Vagina (tissue), 2 donors: ENCODE measurements around the gene NFKBIZ. TPM values are rescaled to one million over a fixed set of nuclear protein-coding genes. Genes with fewer than 3 reads are reported as not detected.

ENCODE experiments used
- DNase-seq, 2 donors: peaks; one replicate each; pipeline ENCODE4 v3.0.0-alpha.2; 2017; ENCODE audit errors: extremely low spot score in 2 of 2
- H3K27ac ChIP-seq: fragments of 200-600 bp; sonication (generic); one replicate; pipeline ENCODE4 v1.5.1; 2019
- H3K27me3 ChIP-seq: fragments of 200-600 bp; sonication (generic); one replicate; pipeline ENCODE4 v1.5.1; 2019
- H3K36me3 ChIP-seq, 2 donors: fragments of 200-600 bp; sonication (generic); one replicate each; pipeline ENCODE4 v1.5.1; 2017 to 2019
- H3K4me1 ChIP-seq: fragments of 200-600 bp; sonication (generic); one replicate; pipeline ENCODE4 v1.5.1; 2019
- H3K4me3 ChIP-seq, 2 donors: fragments of 200-600 bp; sonication (generic); 1 replicate in 1 of 2; 2 replicates in 1 of 2; pipeline ENCODE4 v1.5.1; 2016 to 2019
- H3K9me3 ChIP-seq: fragments of 200-600 bp; sonication (generic); one replicate; pipeline ENCODE4 v1.5.1; 2019
- POLR2A ChIP-seq, 2 donors: fragments of 450-650 bp; IDR thresholded peaks; one replicate each; pipeline ENCODE4 v1.6.1; 2017; ENCODE audit warnings: antibody characterized with exemption in 2 of 2, mild to moderate bottlenecking in 2 of 2, moderate library complexity in 2 of 2
- POLR2AphosphoS5 ChIP-seq, 2 donors: sonication (generic); formaldehyde crosslinking; IDR thresholded peaks; one replicate each; pipeline ENCODE4 v1.9.0; 2017; ENCODE audit warnings: antibody characterized with exemption in 2 of 2, mild to moderate bottlenecking in 2 of 2, low read depth in 1 of 2; ENCODE audit not compliant: insufficient read depth in 1 of 2
- intact Hi-C: fragments of 100-400 bp; cut with DNase I; formaldehyde crosslinking; loops from one replicate; pipeline ENCODE4 v1.15.1; 2023
- total RNA-seq: library from RNA; depleted of rRNA; stranded (reverse); fragments of >200 nt; gene quantifications from one replicate; pipeline ENCODE4 v1.2.3, GENCODE V29; 2016
- TF ChIP-seq, protein P1 (sequence below), 3 experiments: fragments of 450-650 bp in 2 of 3; fragments of 200-600 bp in 1 of 3; sonication (generic) in 1 of 3; IDR thresholded peaks; one replicate each; pipeline ENCODE4 v1.5.1; 2017 to 2019; ENCODE audit warnings: antibody characterized with exemption in 3 of 3, mild to moderate bottlenecking in 2 of 3, moderate library complexity in 2 of 3

Gene NFKBIZ
- total RNA-seq, 1 donor from 2014 or later, result 136 TPM

DNA sequence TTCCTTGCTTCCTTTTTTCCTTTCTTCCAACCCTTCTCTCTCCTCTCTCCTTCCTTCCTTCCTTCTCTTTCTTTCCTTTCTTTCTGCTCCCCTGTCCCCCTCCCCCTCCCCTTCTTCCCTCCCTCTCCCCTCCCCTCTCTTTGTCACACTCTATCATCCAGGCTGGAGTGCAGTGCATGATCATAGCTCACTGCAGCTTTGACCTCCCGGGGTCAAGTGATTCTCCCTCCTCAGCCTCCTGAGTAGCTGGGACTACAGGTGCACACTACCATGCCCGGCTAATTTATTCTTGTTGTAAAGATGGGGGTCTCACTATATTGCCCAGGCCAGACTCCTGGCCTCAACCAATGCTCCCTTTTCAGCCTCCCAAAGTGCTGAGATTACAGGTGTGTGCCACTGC is 18.7 kb downstream of the NFKBIZ start:
- intact Hi-C loops, result no loop called here
- H3K4me3 ChIP-seq, result no peak overlapping the region
- H3K27ac ChIP-seq, result no peak overlapping the region
- no peaks in the 10 kb centered on the region for H3K27me3 ChIP-seq
- TF ChIP-seq, protein P1, sequence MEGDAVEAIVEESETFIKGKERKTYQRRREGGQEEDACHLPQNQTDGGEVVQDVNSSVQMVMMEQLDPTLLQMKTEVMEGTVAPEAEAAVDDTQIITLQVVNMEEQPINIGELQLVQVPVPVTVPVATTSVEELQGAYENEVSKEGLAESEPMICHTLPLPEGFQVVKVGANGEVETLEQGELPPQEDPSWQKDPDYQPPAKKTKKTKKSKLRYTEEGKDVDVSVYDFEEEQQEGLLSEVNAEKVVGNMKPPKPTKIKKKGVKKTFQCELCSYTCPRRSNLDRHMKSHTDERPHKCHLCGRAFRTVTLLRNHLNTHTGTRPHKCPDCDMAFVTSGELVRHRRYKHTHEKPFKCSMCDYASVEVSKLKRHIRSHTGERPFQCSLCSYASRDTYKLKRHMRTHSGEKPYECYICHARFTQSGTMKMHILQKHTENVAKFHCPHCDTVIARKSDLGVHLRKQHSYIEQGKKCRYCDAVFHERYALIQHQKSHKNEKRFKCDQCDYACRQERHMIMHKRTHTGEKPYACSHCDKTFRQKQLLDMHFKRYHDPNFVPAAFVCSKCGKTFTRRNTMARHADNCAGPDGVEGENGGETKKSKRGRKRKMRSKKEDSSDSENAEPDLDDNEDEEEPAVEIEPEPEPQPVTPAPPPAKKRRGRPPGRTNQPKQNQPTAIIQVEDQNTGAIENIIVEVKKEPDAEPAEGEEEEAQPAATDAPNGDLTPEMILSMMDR (IDR thresholded peaks at IDR 0.05), result no peak
- no peak for TF ChIP-seq POLR2AphosphoS5 (IDR thresholded peaks at IDR 0.05; ENCODE audit: insufficient read depth in 1 of 2, low read depth in 1 of 2)
- TF ChIP-seq POLR2A (IDR thresholded peaks at IDR 0.05), result no peak
- peaks cover 5% of the 10 kb centered on the region for H3K4me1 ChIP-seq
- DNase-seq, result no peak
- no peaks in the 10 kb centered on the region for H3K36me3 ChIP-seq
- H3K9me3 ChIP-seq, result no peaks in the 10 kb centered on the region

DNA sequence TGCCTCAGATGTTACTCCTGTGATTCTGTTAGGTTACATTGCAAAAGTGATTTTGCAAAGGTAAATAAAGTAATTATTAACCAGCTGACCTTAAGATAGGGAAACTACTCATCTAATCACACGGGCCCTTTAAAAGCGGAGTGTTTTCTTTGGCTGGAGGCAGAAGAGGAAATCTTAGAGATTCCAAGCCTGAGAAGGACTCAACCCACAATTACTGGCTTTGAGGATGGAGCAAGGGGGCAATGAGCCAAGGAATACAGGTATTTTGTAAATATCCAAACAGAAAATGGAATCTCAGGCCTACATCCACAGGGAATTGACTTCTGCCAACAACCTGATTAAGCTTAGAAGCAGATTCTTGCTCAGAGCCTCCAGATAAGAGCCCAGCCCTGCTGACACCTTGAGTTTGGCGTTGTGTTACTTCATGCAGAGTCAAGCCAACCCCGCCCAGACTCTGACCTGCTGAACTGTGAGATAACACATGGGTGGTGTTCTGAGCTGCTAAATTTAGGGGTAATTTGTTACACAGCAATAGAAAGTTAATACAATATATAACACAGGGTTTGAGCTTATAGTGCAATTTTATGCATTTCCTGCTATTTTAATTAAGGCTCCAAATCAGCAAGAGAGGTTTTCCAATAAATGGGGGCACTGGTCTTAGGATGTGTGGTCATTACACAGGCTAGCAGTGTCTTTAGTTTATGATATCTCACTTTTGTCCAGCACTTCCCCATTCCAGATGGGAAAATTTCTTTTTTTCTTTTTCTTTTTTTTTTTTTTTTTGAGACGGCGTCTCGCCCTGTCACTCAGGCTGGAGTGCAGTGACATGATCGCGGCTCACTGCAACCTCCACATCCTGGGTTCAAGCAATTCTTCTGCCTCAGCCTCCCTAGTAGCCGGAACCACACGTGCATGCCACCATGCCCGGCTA is 19.5 kb downstream of the NFKBIZ start:
- DNase-seq, result no peak
- no peaks in the 10 kb centered on the region for H3K36me3 ChIP-seq
- H3K27me3 ChIP-seq, result no peaks in the 10 kb centered on the region
- peaks cover 5% of the 10 kb centered on the region for H3K4me1 ChIP-seq
- intact Hi-C loops, result no loop called here
- H3K4me3 ChIP-seq, result no peak overlapping the region
- H3K9me3 ChIP-seq, result no peaks in the 10 kb centered on the region
- no peak overlapping the region for H3K27ac ChIP-seq
- no peak for TF ChIP-seq POLR2A (IDR thresholded peaks at IDR 0.05)
- TF ChIP-seq, protein P1 (IDR thresholded peaks at IDR 0.05), result no peak
- TF ChIP-seq POLR2AphosphoS5 (IDR thresholded peaks at IDR 0.05; ENCODE audit: insufficient read depth in 1 of 2, low read depth in 1 of 2), result no peak

GRCh38 chr3:101870138-101870537 is 20.8 kb downstream of the NFKBIZ start:
- no peak for DNase-seq
- H3K36me3 ChIP-seq, result no peaks in the 10 kb centered on the region
- TF ChIP-seq POLR2AphosphoS5 (IDR thresholded peaks at IDR 0.05; ENCODE audit: insufficient read depth in 1 of 2, low read depth in 1 of 2) (no peak), POLR2A (IDR thresholded peaks at IDR 0.05) (no peak)
- TF ChIP-seq, protein P1 (IDR thresholded peaks at IDR 0.05), result no peak
- no peak overlapping the region for H3K4me3 ChIP-seq
- intact Hi-C loops, result no loop called here
- H3K4me1 ChIP-seq, result peaks cover 5% of the 10 kb centered on the region
- no peaks in the 10 kb centered on the region for H3K9me3 ChIP-seq
- H3K27ac ChIP-seq, result no peak overlapping the region
- no peaks in the 10 kb centered on the region for H3K27me3 ChIP-seq

- Histone ChIP-seq H3K27ac (no peak overlapping the region), H3K27me3 (no peaks in the 10 kb centered on the region), H3K9me3 (no peaks in the 10 kb centered on the region), H3K36me3 (no peaks in the 10 kb centered on the region), H3K4me3 (no peak overlapping the region), H3K4me1 (peaks cover 4% of the 10 kb centered on the region)
- intact Hi-C loops, result no loop called here
- DNase-seq, result no peak
- TF ChIP-seq POLR2A (IDR thresholded peaks at IDR 0.05) (no peak), POLR2AphosphoS5 (IDR thresholded peaks at IDR 0.05; ENCODE audit: insufficient read depth in 1 of 2, low read depth in 1 of 2) (no peak)
- TF ChIP-seq, protein P1 (IDR thresholded peaks at IDR 0.05), result no peak
These were observed 24.3 kb downstream of the NFKBIZ start for GRCh38 chr3:101873619-101874018.

GRCh38 chr3:101876142-101876541 is 26.8 kb downstream of the NFKBIZ start:
- H3K27me3 ChIP-seq, result no peaks in the 10 kb centered on the region
- no peaks in the 10 kb centered on the region for H3K4me1 ChIP-seq
- H3K36me3 ChIP-seq, result no peaks in the 10 kb centered on the region
- no peak overlapping the region for H3K27ac ChIP-seq
- intact Hi-C loops, result no loop called here
- no peaks in the 10 kb centered on the region for H3K9me3 ChIP-seq
- no peak for TF ChIP-seq POLR2A (IDR thresholded peaks at IDR 0.05)
- TF ChIP-seq, protein P1 (IDR thresholded peaks at IDR 0.05), result no peak
- TF ChIP-seq POLR2AphosphoS5 (IDR thresholded peaks at IDR 0.05; ENCODE audit: insufficient read depth in 1 of 2, low read depth in 1 of 2), result no peak
- DNase-seq, result no peak
- H3K4me3 ChIP-seq, result no peak overlapping the region
